K562 (cell line): Measurements from ENCODE around the gene MMP20. TPM values are rescaled to one million over a fixed set of nuclear protein-coding genes. Genes with fewer than 3 reads are reported as not detected.

Source experiments
- ATAC-seq: fragments of 200-7000 bp; cut with Tn5 transposase; 3 replicates; pipeline ENCODE4 v1.9.1; 2020; ENCODE audit warnings: moderate library complexity
- BruUV-seq: library from RNA; stranded (reverse); fragments of 400-500 nt; replicated peaks from 2 replicates; lab custom pipeline; 2021; lab: Mats Ljungman, UMichigan
- CTCF ChIA-PET: fragments of 300-600 bp; formaldehyde crosslinking; extraction: SDS; loops from one replicate; lab custom pipeline; 2021; ENCODE audit warnings: low intra/inter-chr PET ratio; lab: Yijun Ruan, JAX
- POLR2A ChIA-PET: fragments of 300-600, 350-650 bp; sonication (Branson Sonifier 250); formaldehyde crosslinking; extraction: SDS; loops from one replicate; lab custom pipeline; 2021; ENCODE audit warnings: antibody characterized with exemption, inconsistent platforms; lab: Yijun Ruan, JAX
- DNase-seq, 4 experiments: peaks; one replicate each; pipeline versions ENCODE4 v3.0.0 to v3.0.0-alpha.2; 2011 to 2018; ENCODE audit warnings: low spot score in 3 of 4, mixed read lengths in 3 of 4; ENCODE audit errors: extremely low read depth in 1 of 4
- FAIRE-seq: peaks from 2 replicates; lab custom pipeline; 2011; peaks lifted over from hg19 to GRCh38; lab: Jason Lieb, UNC
- H2AFZ ChIP-seq: 2 replicates; pipeline ENCODE4 v1.6.0; 2011; ENCODE audit warnings: low read depth, low read length, control low read depth, inconsistent platforms
- H3K27ac ChIP-seq: fragments of 200-600 bp; 3 replicates; pipeline ENCODE4 v1.8.0; 2011; ENCODE audit warnings: low read depth, mild to moderate bottlenecking, control low read depth, inconsistent platforms, low read length, moderate library complexity, mixed read lengths; ENCODE audit errors: extremely low read depth
- H3K27me3 ChIP-seq, 2 experiments: fragments of 300-600 bp in 1 of 2; 2 replicates in 1 of 2; 3 replicates in 1 of 2; pipeline versions ENCODE4 v1.6.0 to v1.8.0; 2011; ENCODE audit warnings: inconsistent platforms in 2 of 2, low read length in 2 of 2, mild to moderate bottlenecking in 1 of 2, mixed read lengths in 1 of 2, moderate library complexity in 1 of 2; ENCODE audit not compliant: control insufficient read depth in 2 of 2, insufficient read depth in 2 of 2
- H3K36me3 ChIP-seq: fragments of 300-600 bp; 3 replicates; pipeline ENCODE4 v1.8.0; 2011; ENCODE audit warnings: mild to moderate bottlenecking, low read length, inconsistent platforms; ENCODE audit not compliant: control insufficient read depth, insufficient read depth
- H3K4me1 ChIP-seq, 2 experiments: fragments of 200-600 bp in 1 of 2; replicated peaks in 1 of 2; 2 replicates in 1 of 2; 3 replicates in 1 of 2; pipeline versions ENCODE4 v1.5.1 to v1.8.0; 2011; ENCODE audit warnings: inconsistent platforms in 2 of 2, low read length in 2 of 2, mild to moderate bottlenecking in 1 of 2, mixed read lengths in 1 of 2, moderate library complexity in 1 of 2; ENCODE audit not compliant: control insufficient read depth in 2 of 2, insufficient read depth in 2 of 2
- H3K4me2 ChIP-seq: 2 replicates; pipeline ENCODE4 v1.6.1; 2011; ENCODE audit warnings: low read length, control low read depth, inconsistent platforms, mixed read lengths; ENCODE audit not compliant: insufficient read depth
- H3K4me3 ChIP-seq: fragments of 200-600 bp; sonication (generic), shearing (Covaris generic); 2 replicates; pipeline ENCODE4 v1.5.1; 2016; ENCODE audit warnings: control low read depth, inconsistent platforms
- H3K79me2 ChIP-seq: fragments of 200-600 bp; 3 replicates; pipeline ENCODE4 v1.8.0; 2011; ENCODE audit warnings: low read length, inconsistent platforms; ENCODE audit not compliant: control insufficient read depth, insufficient read depth
- H3K9ac ChIP-seq, 2 experiments: 2 replicates each; pipeline versions ENCODE4 v1.6.0 to v1.6.1; 2011; ENCODE audit warnings: low read depth in 2 of 2, low read length in 2 of 2, control low read depth in 1 of 2, inconsistent platforms in 1 of 2, mild to moderate bottlenecking in 1 of 2, mixed read lengths in 1 of 2; ENCODE audit not compliant: insufficient read depth in 1 of 2
- H3K9me1 ChIP-seq: one replicate; pipeline ENCODE4 v1.6.0; 2011; ENCODE audit warnings: inconsistent platforms, mild to moderate bottlenecking, low read length, moderate library complexity; ENCODE audit not compliant: control insufficient read depth, insufficient read depth
- H3K9me3 ChIP-seq: replicated peaks from 2 replicates; pipeline ENCODE4 v1.5.1; 2011; ENCODE audit warnings: low read depth, low read length, inconsistent platforms; ENCODE audit not compliant: control insufficient read depth, insufficient read depth
- H4K20me1 ChIP-seq: replicated peaks from 2 replicates; pipeline ENCODE4 v1.6.1; 2011; ENCODE audit warnings: low read length, inconsistent platforms, mixed read lengths; ENCODE audit not compliant: control insufficient read depth, insufficient read depth
- CGGBP1 ChIP-seq: fragments of 250-450 bp; sonication (Bioruptor Pico); IDR thresholded peaks from 2 replicates; pipeline ENCODE4 v1.9.0; 2021; ENCODE audit warnings: mild to moderate bottlenecking
- FOXK1 ChIP-seq: sonication (generic); formaldehyde crosslinking; IDR thresholded peaks from 2 replicates; pipeline ENCODE4 v1.8.0; 2022; ENCODE audit warnings: missing genetic modification reagents, mild to moderate bottlenecking, borderline replicate concordance
- NCOA1 ChIP-seq: fragments of 450-650 bp; IDR thresholded peaks from 2 replicates; pipeline ENCODE4 v1.6.1; 2016; ENCODE audit warnings: low read depth
- RBM14 ChIP-seq: fragments of 200-400 bp; formaldehyde crosslinking; IDR thresholded peaks from 2 replicates; pipeline ENCODE4 v1.6.1; 2018; ENCODE audit warnings: low read depth, mild to moderate bottlenecking, low read length, moderate library complexity, borderline replicate concordance; ENCODE audit not compliant: insufficient read depth
- SAFB2 ChIP-seq: fragments of 200-400 bp; formaldehyde crosslinking; IDR thresholded peaks from 2 replicates; pipeline ENCODE4 v1.6.1; 2018; ENCODE audit warnings: borderline replicate concordance, low read length, low read depth, moderate library complexity; ENCODE audit not compliant: severe bottlenecking
- SNRNP70 ChIP-seq: fragments of 200-400 bp; formaldehyde crosslinking; optimal IDR thresholded peaks from 2 replicates; pipeline ENCODE3; 2017; ENCODE audit warnings: low read depth, low read length
- SREBF2 ChIP-seq: sonication (generic); formaldehyde crosslinking; IDR thresholded peaks from 2 replicates; pipeline ENCODE4 v1.4.0; 2020; ENCODE audit warnings: mild to moderate bottlenecking, missing genetic modification reagents
- SRF ChIP-seq, 2 experiments: fragments of 250-450, 450-650 bp in 1 of 2; sonication (Bioruptor Pico) in 1 of 2; sonication (generic) in 1 of 2; formaldehyde crosslinking; IDR thresholded peaks; 2 replicates each; pipeline versions ENCODE4 v1.5.0 to v1.5.1; 2020 to 2022; ENCODE audit warnings: mild to moderate bottlenecking in 1 of 2, missing genetic modification reagents in 1 of 2
- WGBS: fragments of 100-300 bp; shearing (Covaris generic); methylation state at CpG from one replicate; pipeline ENCODE4 v1.1.6; 2016; ENCODE audit warnings: low coverage, mixed read lengths; ENCODE audit not compliant: insufficient coverage; ENCODE audit errors: missing lambda C conversion rate; 5-methylcytosine and 5-hydroxymethylcytosine counted together
- in situ Hi-C: fragments of 300-500 bp; cut with MboI; formaldehyde crosslinking; loops from 4 replicates; pipeline ENCODE4 v1.15.0; 2018; ENCODE audit warnings: inconsistent platforms, mixed read lengths
- intact Hi-C: fragments of 100-400 bp; cut with micrococcal nuclease; formaldehyde crosslinking; loops from 2 replicates; pipeline ENCODE4 v1.14.2; 2022
- polyA plus RNA-seq, 8 experiments: library from polyadenylated mRNA; depleted of rRNA in 4 of 8; stranded (reverse) in 5 of 8; unstranded in 3 of 8; fragments of >200 nt; fragmentation: Nextera tagmentation in 2 of 8; fragmentation: Illumina TruSeq in 1 of 8; extraction: Ambion mirVana in 2 of 8; extraction: Trizol in 1 of 8; gene quantifications; 2 replicates each; pipeline versions ENCODE4 v1.2.1 to v1.2.3, GENCODE V29; 2011 to 2014; ENCODE audit warnings: inconsistent platforms in 1 of 8, missing spikeins in 1 of 8
- total RNA-seq, 7 experiments: library from RNA; depleted of rRNA in 6 of 7; stranded (reverse); fragments of >200 nt in 6 of 7; fragmentation: Illumina TruSeq in 2 of 7; extraction: Trizol in 2 of 7; gene quantifications; 2 replicates each; pipeline versions ENCODE4 v1.2.1 to v1.2.3, GENCODE V29; 2011 to 2021; ENCODE audit warnings: low replicate concordance in 1 of 7

The MMP20 gene
- total and polyA plus RNA-seq, 9 of the 15 experiments (the other 6 are each of a cell fraction or from before 2014, with no cell fraction given) = not detected

GRCh38 chr11:102592131-102592530 lies 33.0 kb downstream of the MMP20 start:
- 6% methylated on average over 1 of the region's 1 CpG for WGBS
- no peak overlapping the region for H2AFZ ChIP-seq
- in situ Hi-C loops = no loop called here
- no peak overlapping the region for H3K27ac ChIP-seq
- no TSS peak for BruUV-seq
- H4K20me1 ChIP-seq = no peaks in the 10 kb centered on the region
- intact Hi-C loops = loop anchor here (2.0 kb wide), 1 partner anchor 75 kb away; no protein-coding TSS in a partner anchor
- no peak overlapping the region for H3K4me3 ChIP-seq
- H3K9me1 ChIP-seq = no peaks in the 10 kb centered on the region
- TF ChIP-seq SAFB2 = no peak
- no peak for TF ChIP-seq RBM14
- no peak for TF ChIP-seq SREBF2 (CRISPR knock-in tag)
- TF ChIP-seq CGGBP1 = no peak
- TF ChIP-seq SRF (CRISPR knock-in tag; IDR thresholded peaks at IDR 0.05) = no peak
- TF ChIP-seq SNRNP70 = no peak
- no peak for TF ChIP-seq FOXK1
- no peak for TF ChIP-seq NCOA1
- TF ChIP-seq, all 486 proteins: peak for 0
- no peaks in the 10 kb centered on the region for H3K27me3 ChIP-seq
- H3K9me3 ChIP-seq = no peaks in the 10 kb centered on the region
- no peaks in the 10 kb centered on the region for H3K79me2 ChIP-seq
- no peak for FAIRE-seq
- POLR2A ChIA-PET = no interaction called here
- no peak for DNase-seq
- no peaks in the 10 kb centered on the region for H3K36me3 ChIP-seq
- H3K9ac ChIP-seq = no peak overlapping the region
- no peak for ATAC-seq
- no peaks in the 10 kb centered on the region for H3K4me1 ChIP-seq
- CTCF ChIA-PET = no interaction called here
- H3K4me2 ChIP-seq = no peak overlapping the region
